ENCODE data around the gene ZNF774.

DNA sequence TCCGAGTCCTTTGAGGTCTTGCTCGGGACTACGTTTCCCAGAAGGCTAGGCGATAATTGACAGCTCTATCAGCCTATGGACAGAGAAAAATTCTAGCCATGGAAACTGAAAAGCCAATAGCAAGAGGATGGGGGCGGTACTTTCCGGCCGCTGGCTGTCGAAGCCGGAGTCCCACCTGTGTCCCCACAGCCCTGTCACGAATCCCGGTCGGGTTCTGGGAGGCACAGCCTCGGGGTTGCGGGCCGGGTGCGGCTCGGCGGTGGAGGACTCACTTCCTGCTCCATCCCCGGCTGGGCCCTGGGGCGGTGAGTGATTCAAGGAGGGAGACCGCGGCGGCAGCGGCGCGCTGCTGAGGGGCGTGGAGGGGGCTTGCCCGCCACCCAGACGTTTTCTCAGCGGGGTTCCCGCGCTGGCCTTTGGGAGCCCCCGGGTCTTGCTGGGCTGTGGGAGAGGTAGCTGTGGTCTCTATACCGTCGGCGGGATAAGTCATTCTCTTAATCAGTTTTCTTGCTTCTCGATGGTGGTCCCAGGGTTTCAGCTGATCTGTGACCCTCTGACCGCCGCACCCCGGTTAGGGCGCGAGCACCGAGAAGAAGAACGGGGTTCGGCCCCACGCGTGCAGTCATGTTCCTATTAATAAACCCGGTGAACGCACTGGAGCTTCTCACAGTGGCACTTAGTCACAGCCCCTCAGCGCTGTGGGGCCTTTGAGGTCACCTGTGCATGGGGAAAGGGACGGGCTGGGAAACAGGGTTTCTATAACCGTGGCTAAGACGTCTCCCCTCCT is at the start of gene ZNF774:
- TF ChIP-seq, protein P1, sequence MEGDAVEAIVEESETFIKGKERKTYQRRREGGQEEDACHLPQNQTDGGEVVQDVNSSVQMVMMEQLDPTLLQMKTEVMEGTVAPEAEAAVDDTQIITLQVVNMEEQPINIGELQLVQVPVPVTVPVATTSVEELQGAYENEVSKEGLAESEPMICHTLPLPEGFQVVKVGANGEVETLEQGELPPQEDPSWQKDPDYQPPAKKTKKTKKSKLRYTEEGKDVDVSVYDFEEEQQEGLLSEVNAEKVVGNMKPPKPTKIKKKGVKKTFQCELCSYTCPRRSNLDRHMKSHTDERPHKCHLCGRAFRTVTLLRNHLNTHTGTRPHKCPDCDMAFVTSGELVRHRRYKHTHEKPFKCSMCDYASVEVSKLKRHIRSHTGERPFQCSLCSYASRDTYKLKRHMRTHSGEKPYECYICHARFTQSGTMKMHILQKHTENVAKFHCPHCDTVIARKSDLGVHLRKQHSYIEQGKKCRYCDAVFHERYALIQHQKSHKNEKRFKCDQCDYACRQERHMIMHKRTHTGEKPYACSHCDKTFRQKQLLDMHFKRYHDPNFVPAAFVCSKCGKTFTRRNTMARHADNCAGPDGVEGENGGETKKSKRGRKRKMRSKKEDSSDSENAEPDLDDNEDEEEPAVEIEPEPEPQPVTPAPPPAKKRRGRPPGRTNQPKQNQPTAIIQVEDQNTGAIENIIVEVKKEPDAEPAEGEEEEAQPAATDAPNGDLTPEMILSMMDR (conservative IDR thresholded peaks at IDR 0.05; ENCODE audit: low read depth, low read length), result no peak
- no peak for TF ChIP-seq EZH2 (IDR thresholded peaks at IDR 0.05; ENCODE audit: borderline replicate concordance, low read depth, low read length, poor library complexity, severe bottlenecking)

All from A673 (cell line).